ENCODE results near the gene UGT1A9. TPM values are rescaled to one million over a fixed set of nuclear protein-coding genes. Genes with fewer than 3 reads are reported as not detected.

Gene UGT1A9
- total and polyA plus RNA-seq, 2 experiments from 2014 or later, result not detected

DNA sequence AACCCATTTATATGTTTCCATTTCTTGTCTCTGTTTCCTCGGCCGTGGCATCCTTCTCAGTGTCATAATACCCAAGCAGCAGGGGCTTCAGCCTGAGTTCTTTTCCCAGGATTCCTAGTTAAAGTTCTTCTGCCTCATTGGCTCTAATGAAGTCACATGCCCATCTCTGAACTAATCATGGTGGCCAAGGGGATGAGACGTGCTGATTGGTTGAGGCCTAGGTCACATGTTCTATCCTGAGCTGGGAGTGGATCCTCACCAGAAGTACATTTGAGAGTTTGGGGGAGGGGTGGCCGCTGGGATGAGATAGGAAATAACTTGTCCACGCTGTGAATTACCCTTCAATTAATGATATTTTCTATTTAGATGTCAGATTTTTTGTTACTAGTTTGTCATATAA is 37.2 kb downstream of the UGT1A9 start:
- H2AFZ ChIP-seq, result no peak overlapping the region
- TF ChIP-seq EZH2 (IDR thresholded peaks at IDR 0.05; ENCODE audit: insufficient read depth, poor library complexity, severe bottlenecking) (no peak), EZH2phosphoT487 (IDR thresholded peaks at IDR 0.05; ENCODE audit: insufficient read depth, low read depth) (no peak)
- peaks cover 8% of the 10 kb centered on the region; the same call in 1 of the 2 replicates for H3K4me1 ChIP-seq (ENCODE audit: insufficient read depth)
- in situ Hi-C loops (cut with MboI), result no loop called here
- no peak overlapping the region for H3K27ac ChIP-seq
- no peak for DNase-seq
- H3K4me2 ChIP-seq (ENCODE audit: unreplicated experiment), result no peak overlapping the region
- H3K36me3 ChIP-seq (ENCODE audit: low read depth), result no peaks in the 10 kb centered on the region
- no peaks in the 10 kb centered on the region for H3K9me2 ChIP-seq (ENCODE audit: insufficient read depth)
- no peaks in the 10 kb centered on the region for H3K9me3 ChIP-seq (ENCODE audit: low read depth)
- H3K27me3 ChIP-seq (replicated peaks; ENCODE audit: insufficient read depth), result peaks cover 39% of the 10 kb centered on the region
- H3K79me2 ChIP-seq (ENCODE audit: insufficient read depth), result no peaks in the 10 kb centered on the region
- no peaks in the 10 kb centered on the region for H4K20me1 ChIP-seq (ENCODE audit: insufficient read depth)
- no peaks in the 10 kb centered on the region for H3F3A ChIP-seq (ENCODE audit: insufficient read depth)
- WGBS, 2 experiments (ENCODE audit: low coverage in 1 of 2, low lambda C conversion rate in 2 of 2, missing lambda C conversion rate in 2 of 2), result 38 to 43% methylated on average over 5 of the region's 5 CpGs
- no peak overlapping the region for H3K4me3 ChIP-seq
- H3K9ac ChIP-seq, result no peak overlapping the region

DNA sequence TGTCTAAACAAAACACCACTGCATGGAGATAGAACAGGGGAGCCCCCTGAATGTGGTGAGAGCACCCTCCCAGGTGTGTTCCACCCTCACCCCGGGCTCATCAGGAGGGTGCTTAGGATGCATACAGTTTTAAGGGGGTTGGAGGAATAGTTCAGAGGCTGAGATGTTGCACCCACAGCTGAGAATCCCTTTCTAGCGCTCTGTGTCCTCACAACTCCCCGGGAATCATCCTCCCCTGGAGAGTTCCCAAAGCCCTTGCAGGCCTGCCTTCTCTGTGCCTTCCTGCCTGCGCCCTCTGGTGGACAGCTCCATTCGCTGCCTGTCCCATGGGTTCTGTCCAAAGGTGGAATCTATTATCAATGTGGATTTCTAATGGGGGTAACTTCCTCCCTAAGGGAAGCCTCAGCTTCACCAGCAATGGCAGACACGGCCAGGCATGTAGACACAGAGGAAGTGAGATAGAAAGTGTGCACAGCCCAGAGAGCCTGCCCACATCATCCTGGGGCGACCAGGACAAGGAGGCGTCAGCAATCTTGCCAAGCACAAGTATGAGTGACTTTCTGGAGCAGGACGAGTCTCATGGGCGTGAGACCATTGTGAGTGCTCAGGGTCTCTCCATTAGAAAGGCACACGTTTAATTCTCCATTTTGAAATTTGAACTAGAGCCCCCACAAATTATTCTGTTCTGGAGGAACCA is 39.8 kb downstream of the UGT1A9 start:
- no peak overlapping the region for H3K9ac ChIP-seq
- DNase-seq, result peak; percentile 88
- no peak overlapping the region for H3K4me3 ChIP-seq
- TF ChIP-seq EZH2 (IDR thresholded peaks at IDR 0.05; ENCODE audit: insufficient read depth, poor library complexity, severe bottlenecking) (no peak), EZH2phosphoT487 (IDR thresholded peaks at IDR 0.05; ENCODE audit: insufficient read depth, low read depth) (no peak)
- H3K9me2 ChIP-seq (ENCODE audit: insufficient read depth), result no peaks in the 10 kb centered on the region
- H4K20me1 ChIP-seq (ENCODE audit: insufficient read depth), result no peaks in the 10 kb centered on the region
- peaks cover 8% of the 10 kb centered on the region; the same call in 1 of the 2 replicates for H3K4me1 ChIP-seq (ENCODE audit: insufficient read depth)
- no peaks in the 10 kb centered on the region for H3K9me3 ChIP-seq (ENCODE audit: low read depth)
- in situ Hi-C loops (cut with MboI), result loop anchor here (10.0 kb wide), 1 partner anchor 257 kb away; no protein-coding TSS in a partner anchor
- no peak overlapping the region for H2AFZ ChIP-seq
- H3K79me2 ChIP-seq (ENCODE audit: insufficient read depth), result no peaks in the 10 kb centered on the region
- peaks cover 61% of the 10 kb centered on the region for H3K27me3 ChIP-seq (replicated peaks; ENCODE audit: insufficient read depth)
- H3K36me3 ChIP-seq (ENCODE audit: low read depth), result no peaks in the 10 kb centered on the region
- WGBS, 2 experiments (ENCODE audit: low coverage in 1 of 2, low lambda C conversion rate in 2 of 2, missing lambda C conversion rate in 2 of 2), result 18 to 19% methylated on average over 11 of the region's 11 CpGs
- H3F3A ChIP-seq (ENCODE audit: insufficient read depth), result no peaks in the 10 kb centered on the region
- H3K27ac ChIP-seq, result no peak overlapping the region
- H3K4me2 ChIP-seq (ENCODE audit: unreplicated experiment), result no peak overlapping the region

DNA sequence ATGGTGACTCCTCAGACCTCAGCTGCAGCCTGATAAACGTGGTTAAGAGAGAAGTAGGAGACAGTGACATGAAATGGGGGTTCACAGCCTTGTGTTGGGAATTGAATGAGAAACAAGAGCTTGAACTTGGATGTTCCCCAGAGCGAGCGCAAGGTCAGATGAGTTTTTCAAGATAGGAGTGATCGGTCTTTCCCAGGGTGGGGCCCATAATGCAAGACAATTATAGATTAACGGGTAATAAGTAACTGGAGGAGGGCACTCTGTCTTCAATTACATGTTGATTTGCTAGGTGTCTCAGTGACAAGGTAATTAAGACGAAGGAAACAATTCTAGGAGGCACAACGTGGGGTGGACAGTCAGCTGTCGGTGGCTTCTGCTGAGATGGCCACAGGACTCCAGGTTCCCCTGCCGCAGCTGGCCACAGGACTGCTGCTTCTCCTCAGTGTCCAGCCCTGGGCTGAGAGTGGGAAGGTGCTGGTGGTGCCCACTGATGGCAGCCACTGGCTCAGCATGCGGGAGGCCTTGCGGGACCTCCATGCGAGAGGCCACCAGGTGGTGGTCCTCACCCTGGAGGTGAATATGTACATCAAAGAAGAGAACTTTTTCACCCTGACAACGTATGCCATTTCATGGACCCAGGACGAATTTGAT is 41.0 kb downstream of the UGT1A9 start, which contains the start of gene UGT1A5:
Gene UGT1A5 (plus strand): TSS at position 297 of the 651 bp plus-strand sequence. CDS start 85 bp downstream, at position 382.
- H3K4me2 ChIP-seq (ENCODE audit: unreplicated experiment), result no peak within 1 kb of the TSS
- no peaks in the 10 kb centered on the region for H3K36me3 ChIP-seq (ENCODE audit: low read depth)
- no peaks in the 10 kb centered on the region for H3K79me2 ChIP-seq (ENCODE audit: insufficient read depth)
- H3K9me2 ChIP-seq (ENCODE audit: insufficient read depth), result no peaks in the 10 kb centered on the region
- H3K9ac ChIP-seq, result no peak within 1 kb of the TSS
- WGBS, 2 experiments (ENCODE audit: low coverage in 1 of 2, low lambda C conversion rate in 2 of 2, missing lambda C conversion rate in 2 of 2), result 40 to 45% methylated on average over 14 of the region's 14 CpGs
- DNase-seq, result no peak
- no peak for TF ChIP-seq EZH2 (IDR thresholded peaks at IDR 0.05; ENCODE audit: insufficient read depth, poor library complexity, severe bottlenecking)
- no peak for TF ChIP-seq EZH2phosphoT487 (IDR thresholded peaks at IDR 0.05; ENCODE audit: insufficient read depth, low read depth)
- H3F3A ChIP-seq (ENCODE audit: insufficient read depth), result no peaks in the 10 kb centered on the region
- no peaks in the 10 kb centered on the region for H3K9me3 ChIP-seq (ENCODE audit: low read depth)
- in situ Hi-C loops (cut with MboI), result loop anchor here (10.0 kb wide), 1 partner anchor 258 kb away; no protein-coding TSS in a partner anchor
- H2AFZ ChIP-seq, result no peak within 1 kb of the TSS
- H3K27me3 ChIP-seq (replicated peaks; ENCODE audit: insufficient read depth), result peaks cover 64% of the 10 kb centered on the region
- H3K4me3 ChIP-seq, result no peak within 1 kb of the TSS
- H4K20me1 ChIP-seq (ENCODE audit: insufficient read depth), result no peaks in the 10 kb centered on the region
- H3K27ac ChIP-seq, result no peak within 1 kb of the TSS
- peaks cover 6% of the 10 kb centered on the region; the same call in 1 of the 2 replicates for H3K4me1 ChIP-seq (ENCODE audit: insufficient read depth)

DNA sequence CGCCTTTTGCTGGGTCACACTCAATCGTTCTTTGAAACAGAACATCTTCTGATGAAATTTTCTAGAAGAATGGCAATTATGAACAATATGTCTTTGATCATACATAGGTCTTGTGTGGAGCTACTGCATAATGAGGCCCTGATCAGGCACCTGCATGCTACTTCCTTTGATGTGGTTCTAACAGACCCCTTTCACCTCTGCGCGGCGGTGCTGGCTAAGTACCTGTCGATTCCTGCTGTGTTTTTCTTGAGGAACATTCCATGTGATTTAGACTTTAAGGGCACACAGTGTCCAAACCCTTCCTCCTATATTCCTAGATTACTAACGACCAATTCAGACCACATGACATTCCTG is 41.5 kb downstream of the UGT1A9 start:
- Histone ChIP-seq H2AFZ (no peak overlapping the region), H3K9ac (no peak overlapping the region), H3K27me3 (replicated peaks; ENCODE audit: insufficient read depth) (peaks cover 65% of the 10 kb centered on the region), H4K20me1 (ENCODE audit: insufficient read depth) (no peaks in the 10 kb centered on the region), H3K4me3 (no peak overlapping the region), H3K79me2 (ENCODE audit: insufficient read depth) (no peaks in the 10 kb centered on the region), H3F3A (ENCODE audit: insufficient read depth) (no peaks in the 10 kb centered on the region), H3K9me3 (ENCODE audit: low read depth) (no peaks in the 10 kb centered on the region), H3K4me2 (ENCODE audit: unreplicated experiment) (no peak overlapping the region), H3K9me2 (ENCODE audit: insufficient read depth) (no peaks in the 10 kb centered on the region), H3K27ac (no peak overlapping the region), H3K36me3 (ENCODE audit: low read depth) (no peaks in the 10 kb centered on the region), H3K4me1 (ENCODE audit: insufficient read depth) (peaks cover 1% of the 10 kb centered on the region; the same call in 1 of the 2 replicates)
- TF ChIP-seq EZH2 (IDR thresholded peaks at IDR 0.05; ENCODE audit: insufficient read depth, poor library complexity, severe bottlenecking), result no peak
- no peak for TF ChIP-seq EZH2phosphoT487 (IDR thresholded peaks at IDR 0.05; ENCODE audit: insufficient read depth, low read depth)
- 48 to 54% methylated on average over 7 of the region's 7 CpGs for WGBS, 2 experiments (ENCODE audit: low coverage in 1 of 2, low lambda C conversion rate in 2 of 2, missing lambda C conversion rate in 2 of 2)
- DNase-seq, result no peak
- in situ Hi-C loops (cut with MboI), result loop anchor here (10.0 kb wide), 1 partner anchor 258 kb away; no protein-coding TSS in a partner anchor
